ENCODE data around the gene SHLD1.
A peak's percentile ranks its signal among the peaks of the same experiment; 100 is the strongest.

SHLD1 gene

GRCh38 chr20:5841522-5841921 is 91.3 kb downstream of the SHLD1 start:
- no peak overlapping the region for H3K4me3 ChIP-seq (ENCODE audit: control insufficient read depth, low read depth, low read length)
- no peak for TF ChIP-seq CTCF (IDR thresholded peaks at IDR 0.05; ENCODE audit: control insufficient read depth, insufficient read depth, low read depth, low read length, missing control alignments)
- no peak for DNase-seq (ENCODE audit: low read depth)

GRCh38 chr20:5842465-5842864 is 92.3 kb downstream of the SHLD1 start:
- DNase-seq (ENCODE audit: low read depth), result no peak
- no peak for TF ChIP-seq CTCF (IDR thresholded peaks at IDR 0.05; ENCODE audit: control insufficient read depth, insufficient read depth, low read depth, low read length, missing control alignments)
- no peak overlapping the region for H3K4me3 ChIP-seq (ENCODE audit: control insufficient read depth, low read depth, low read length)

- TF ChIP-seq CTCF (IDR thresholded peaks at IDR 0.05; ENCODE audit: control insufficient read depth, insufficient read depth, low read depth, low read length, missing control alignments), result no peak
- no peak for DNase-seq (ENCODE audit: low read depth)
- no peak overlapping the region for H3K4me3 ChIP-seq (ENCODE audit: control insufficient read depth, low read depth, low read length)
Measured at GRCh38 chr20:5843054-5843592, 92.9 kb downstream of the SHLD1 start.

GRCh38 chr20:5844063-5844681 is 94.0 kb downstream of the SHLD1 start:
- TF ChIP-seq CTCF (IDR thresholded peaks at IDR 0.05; ENCODE audit: control insufficient read depth, insufficient read depth, low read depth, low read length, missing control alignments), result no peak
- DNase-seq (ENCODE audit: low read depth), result no peak
- H3K4me3 ChIP-seq (ENCODE audit: control insufficient read depth, low read depth, low read length), result no peak overlapping the region

GRCh38 chr20:5845681-5846615 is 95.7 kb downstream of the SHLD1 start:
- DNase-seq (ENCODE audit: low read depth), result peak; percentile 20
- TF ChIP-seq CTCF (IDR thresholded peaks at IDR 0.05; ENCODE audit: control insufficient read depth, insufficient read depth, low read depth, low read length, missing control alignments), result no peak
- H3K4me3 ChIP-seq (ENCODE audit: control insufficient read depth, low read depth, low read length), result no peak overlapping the region

GRCh38 chr20:5848711-5849505 is 98.7 kb downstream of the SHLD1 start:
- DNase-seq (ENCODE audit: low read depth), result no peak
- no peak overlapping the region for H3K4me3 ChIP-seq (ENCODE audit: control insufficient read depth, low read depth, low read length)
- TF ChIP-seq CTCF (IDR thresholded peaks at IDR 0.05; ENCODE audit: control insufficient read depth, insufficient read depth, low read depth, low read length, missing control alignments), result no peak
